ENCODE measurements around the gene BTD.

Gene BTD

DNA sequence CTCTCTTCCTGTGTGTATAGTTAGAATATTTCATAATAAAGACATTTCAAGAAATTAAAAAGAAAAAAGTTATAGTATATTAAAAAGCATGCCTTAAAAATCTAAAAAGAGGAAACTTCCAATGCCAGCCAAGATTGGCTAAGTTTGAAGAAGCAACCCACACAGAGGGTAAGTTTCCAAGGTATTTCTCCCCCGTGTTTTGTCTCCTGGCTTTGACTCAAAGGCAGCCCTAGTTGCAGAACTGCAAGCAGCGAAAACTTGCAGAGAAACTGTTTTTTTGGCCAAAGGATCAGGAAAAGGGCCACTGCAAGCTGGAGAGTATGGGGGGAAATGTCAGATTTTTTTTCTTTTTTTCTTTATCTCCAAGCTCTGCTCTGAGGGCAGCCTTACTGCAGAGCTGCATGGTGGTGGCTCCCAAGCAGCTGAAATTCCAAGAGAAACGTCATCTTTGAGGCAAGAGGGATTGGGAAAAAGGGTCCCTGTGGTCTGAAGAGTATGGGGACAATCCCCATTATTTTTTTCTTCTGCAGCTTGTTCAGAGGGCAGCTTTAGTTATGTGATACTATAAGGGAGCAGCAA is 23.2 kb upstream of the BTD start:
- TF ChIP-seq POLR2AphosphoS5 (IDR thresholded peaks at IDR 0.05; ENCODE audit: low read depth) (no peak), GABPA (IDR thresholded peaks at IDR 0.05; ENCODE audit: low read depth) (no peak), SPI1 (IDR thresholded peaks at IDR 0.05; ENCODE audit: borderline replicate concordance, low read depth) (no peak)
- TF ChIP-seq, protein P1, sequence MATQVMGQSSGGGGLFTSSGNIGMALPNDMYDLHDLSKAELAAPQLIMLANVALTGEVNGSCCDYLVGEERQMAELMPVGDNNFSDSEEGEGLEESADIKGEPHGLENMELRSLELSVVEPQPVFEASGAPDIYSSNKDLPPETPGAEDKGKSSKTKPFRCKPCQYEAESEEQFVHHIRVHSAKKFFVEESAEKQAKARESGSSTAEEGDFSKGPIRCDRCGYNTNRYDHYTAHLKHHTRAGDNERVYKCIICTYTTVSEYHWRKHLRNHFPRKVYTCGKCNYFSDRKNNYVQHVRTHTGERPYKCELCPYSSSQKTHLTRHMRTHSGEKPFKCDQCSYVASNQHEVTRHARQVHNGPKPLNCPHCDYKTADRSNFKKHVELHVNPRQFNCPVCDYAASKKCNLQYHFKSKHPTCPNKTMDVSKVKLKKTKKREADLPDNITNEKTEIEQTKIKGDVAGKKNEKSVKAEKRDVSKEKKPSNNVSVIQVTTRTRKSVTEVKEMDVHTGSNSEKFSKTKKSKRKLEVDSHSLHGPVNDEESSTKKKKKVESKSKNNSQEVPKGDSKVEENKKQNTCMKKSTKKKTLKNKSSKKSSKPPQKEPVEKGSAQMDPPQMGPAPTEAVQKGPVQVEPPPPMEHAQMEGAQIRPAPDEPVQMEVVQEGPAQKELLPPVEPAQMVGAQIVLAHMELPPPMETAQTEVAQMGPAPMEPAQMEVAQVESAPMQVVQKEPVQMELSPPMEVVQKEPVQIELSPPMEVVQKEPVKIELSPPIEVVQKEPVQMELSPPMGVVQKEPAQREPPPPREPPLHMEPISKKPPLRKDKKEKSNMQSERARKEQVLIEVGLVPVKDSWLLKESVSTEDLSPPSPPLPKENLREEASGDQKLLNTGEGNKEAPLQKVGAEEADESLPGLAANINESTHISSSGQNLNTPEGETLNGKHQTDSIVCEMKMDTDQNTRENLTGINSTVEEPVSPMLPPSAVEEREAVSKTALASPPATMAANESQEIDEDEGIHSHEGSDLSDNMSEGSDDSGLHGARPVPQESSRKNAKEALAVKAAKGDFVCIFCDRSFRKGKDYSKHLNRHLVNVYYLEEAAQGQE (IDR thresholded peaks at IDR 0.05; ENCODE audit: insufficient replicate concordance, low read depth), result no peak
- TF ChIP-seq, protein P2, sequence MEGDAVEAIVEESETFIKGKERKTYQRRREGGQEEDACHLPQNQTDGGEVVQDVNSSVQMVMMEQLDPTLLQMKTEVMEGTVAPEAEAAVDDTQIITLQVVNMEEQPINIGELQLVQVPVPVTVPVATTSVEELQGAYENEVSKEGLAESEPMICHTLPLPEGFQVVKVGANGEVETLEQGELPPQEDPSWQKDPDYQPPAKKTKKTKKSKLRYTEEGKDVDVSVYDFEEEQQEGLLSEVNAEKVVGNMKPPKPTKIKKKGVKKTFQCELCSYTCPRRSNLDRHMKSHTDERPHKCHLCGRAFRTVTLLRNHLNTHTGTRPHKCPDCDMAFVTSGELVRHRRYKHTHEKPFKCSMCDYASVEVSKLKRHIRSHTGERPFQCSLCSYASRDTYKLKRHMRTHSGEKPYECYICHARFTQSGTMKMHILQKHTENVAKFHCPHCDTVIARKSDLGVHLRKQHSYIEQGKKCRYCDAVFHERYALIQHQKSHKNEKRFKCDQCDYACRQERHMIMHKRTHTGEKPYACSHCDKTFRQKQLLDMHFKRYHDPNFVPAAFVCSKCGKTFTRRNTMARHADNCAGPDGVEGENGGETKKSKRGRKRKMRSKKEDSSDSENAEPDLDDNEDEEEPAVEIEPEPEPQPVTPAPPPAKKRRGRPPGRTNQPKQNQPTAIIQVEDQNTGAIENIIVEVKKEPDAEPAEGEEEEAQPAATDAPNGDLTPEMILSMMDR (IDR thresholded peaks at IDR 0.05; ENCODE audit: insufficient read depth, low read length), result no peak
- DNase-seq (ENCODE audit: low read depth in 1 of 2, low spot score in 1 of 2), result peak in 1 of 2 experiments; percentile 23
- Histone ChIP-seq H3K27ac (replicated peaks) (no peak overlapping the region), H3K4me3 (replicated peaks; ENCODE audit: insufficient read depth, low read length) (no peak overlapping the region), H3K27me3 (ENCODE audit: insufficient read depth, poor library complexity, severe bottlenecking) (no peaks in the 10 kb centered on the region)

DNA sequence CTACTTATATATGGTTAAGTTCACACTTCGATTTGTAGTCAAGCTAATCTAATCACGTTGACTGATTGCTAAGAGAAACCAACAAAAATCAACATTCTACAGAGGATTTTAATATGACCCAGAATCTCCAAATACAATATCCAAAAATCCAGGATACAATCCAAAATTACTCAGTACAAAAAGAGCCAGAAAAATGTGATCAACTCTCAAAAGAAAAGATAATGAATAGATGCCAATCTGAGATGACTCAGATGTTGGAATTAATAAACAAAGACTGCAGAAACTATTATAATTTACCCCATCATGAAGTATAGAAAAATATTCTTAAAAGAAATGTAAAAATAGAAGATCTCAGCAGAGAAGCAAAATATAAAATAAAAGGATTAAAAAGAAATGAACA is 22.5 kb upstream of the BTD start:
- Histone ChIP-seq H3K27me3 (ENCODE audit: insufficient read depth, poor library complexity, severe bottlenecking) (no peaks in the 10 kb centered on the region), H3K4me3 (replicated peaks; ENCODE audit: insufficient read depth, low read length) (no peak overlapping the region), H3K27ac (replicated peaks) (no peak overlapping the region)
- TF ChIP-seq GABPA (IDR thresholded peaks at IDR 0.05; ENCODE audit: low read depth) (no peak), POLR2AphosphoS5 (IDR thresholded peaks at IDR 0.05; ENCODE audit: low read depth) (no peak), SPI1 (IDR thresholded peaks at IDR 0.05; ENCODE audit: borderline replicate concordance, low read depth) (no peak)
- TF ChIP-seq, protein P2 (IDR thresholded peaks at IDR 0.05; ENCODE audit: insufficient read depth, low read length), result no peak
- TF ChIP-seq, protein P1 (IDR thresholded peaks at IDR 0.05; ENCODE audit: insufficient replicate concordance, low read depth), result no peak
- no peak for DNase-seq (ENCODE audit: low read depth in 1 of 2, low spot score in 1 of 2)

DNA sequence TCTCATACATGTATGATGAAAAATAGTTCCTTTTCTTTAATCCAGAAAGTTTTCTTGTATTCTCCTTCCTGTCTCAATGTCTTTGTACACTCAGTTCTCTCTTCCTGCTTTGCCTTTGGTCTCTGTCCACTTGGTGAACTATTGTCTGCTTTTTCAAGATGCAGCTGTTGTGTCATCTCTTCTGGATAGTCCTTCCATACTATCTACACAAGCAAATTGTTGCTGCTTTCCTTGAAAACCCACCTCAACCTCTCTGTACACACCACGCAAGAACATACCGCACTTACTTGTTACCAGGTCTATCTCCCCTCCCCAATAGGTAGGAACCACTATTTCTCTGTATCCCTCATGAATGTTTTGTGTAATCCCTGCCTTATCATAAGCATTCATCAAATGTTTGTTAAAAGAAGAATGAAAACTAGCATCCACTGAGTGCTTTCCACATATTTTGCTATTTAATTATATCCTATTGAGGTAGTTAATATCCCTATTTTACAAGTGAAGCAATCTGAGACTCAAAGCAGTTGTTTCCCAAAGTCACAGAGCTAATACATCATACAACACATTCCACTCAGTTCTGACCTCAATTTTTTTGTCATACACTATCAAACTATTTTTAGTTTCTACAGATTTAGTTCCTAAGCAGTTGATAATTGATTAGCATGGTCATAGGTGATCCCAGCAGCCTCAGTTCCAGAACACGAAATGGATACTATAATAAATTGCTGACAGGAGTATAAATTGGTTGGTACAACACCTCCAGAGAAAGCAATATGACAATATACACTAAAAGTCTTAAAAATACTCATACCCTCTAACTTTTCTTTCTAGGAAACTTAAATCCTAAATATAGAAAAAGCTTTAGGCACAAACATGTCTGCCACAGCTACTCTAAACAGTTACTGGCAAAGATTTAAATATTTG is 19.8 kb upstream of the BTD start:
- Histone ChIP-seq H3K4me3 (replicated peaks; ENCODE audit: insufficient read depth, low read length) (no peak overlapping the region), H3K27ac (replicated peaks) (no peak overlapping the region), H3K27me3 (ENCODE audit: insufficient read depth, poor library complexity, severe bottlenecking) (no peaks in the 10 kb centered on the region)
- DNase-seq (ENCODE audit: low read depth in 1 of 2, low spot score in 1 of 2), result no peak
- TF ChIP-seq POLR2AphosphoS5 (IDR thresholded peaks at IDR 0.05; ENCODE audit: low read depth), result no peak
- TF ChIP-seq, protein P2 (IDR thresholded peaks at IDR 0.05; ENCODE audit: insufficient read depth, low read length), result no peak
- TF ChIP-seq GABPA (IDR thresholded peaks at IDR 0.05; ENCODE audit: low read depth), result no peak
- no peak for TF ChIP-seq SPI1 (IDR thresholded peaks at IDR 0.05; ENCODE audit: borderline replicate concordance, low read depth)
- TF ChIP-seq, protein P1 (IDR thresholded peaks at IDR 0.05; ENCODE audit: insufficient replicate concordance, low read depth), result no peak

Measured in HL-60 (cell line).